Measurements from ENCODE around the gene PLCD4. TPM values are rescaled to one million over a fixed set of nuclear protein-coding genes. Genes with fewer than 3 reads are reported as not detected.

PLCD4 gene
- total RNA-seq, 1 experiment from 2014 or later: 0.32 TPM

DNA sequence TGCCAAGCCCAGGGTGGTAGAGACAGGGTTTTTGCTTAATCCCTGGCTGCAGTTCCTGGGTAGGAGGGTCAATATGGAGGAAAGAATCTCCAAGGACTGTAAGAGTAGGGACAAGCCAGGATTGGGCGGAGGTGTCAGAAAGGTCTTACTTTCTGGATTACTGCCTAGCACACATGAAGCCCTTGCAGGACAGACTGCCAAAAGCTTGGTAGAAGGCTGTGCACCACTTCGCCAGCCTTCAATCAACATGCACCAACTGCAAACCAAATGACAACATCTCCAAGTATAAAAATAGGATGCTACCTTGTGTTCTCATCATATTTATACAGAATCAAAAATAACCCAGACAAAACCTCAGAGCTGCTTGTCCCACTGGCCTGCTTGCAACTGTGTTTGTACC, 48.1 kb downstream of the PLCD4 start:
- DNase-seq (ENCODE audit: low read depth, low spot score): no peak
- in situ Hi-C loops (cut with HindIII; ENCODE audit: low pct_unique_long_range_greater_than_20kb, low sequenced_read_pairs): no loop called here

DNA sequence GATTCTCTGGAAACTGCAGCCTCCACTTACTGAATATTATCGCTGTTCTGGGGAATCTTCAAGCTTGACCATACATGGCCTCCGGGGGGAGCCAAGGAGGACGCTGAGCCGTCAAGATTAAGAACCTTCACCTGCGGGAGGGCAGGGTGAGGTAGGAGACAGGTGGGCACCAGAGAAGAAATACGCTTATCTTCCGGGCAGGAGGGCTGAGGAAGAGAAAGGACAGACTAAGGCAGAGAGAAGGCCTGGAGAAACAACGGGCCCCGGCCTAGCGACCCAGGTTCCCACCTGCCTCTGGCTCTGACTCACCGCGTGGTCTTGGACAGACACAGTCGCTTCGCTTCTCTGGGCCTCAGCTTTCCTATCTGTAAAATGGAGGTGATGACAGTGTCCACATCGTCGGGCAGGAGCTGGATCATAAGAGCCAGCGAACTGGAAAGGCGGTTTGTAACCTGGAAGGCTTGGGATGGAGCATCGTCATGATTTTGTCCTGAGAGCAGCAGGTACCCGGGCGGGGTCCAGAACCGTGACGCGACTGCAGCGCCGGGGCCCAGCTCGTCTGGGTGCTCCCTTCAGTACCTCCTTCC, 51.1 kb downstream of the PLCD4 start:
- in situ Hi-C loops (cut with HindIII; ENCODE audit: low pct_unique_long_range_greater_than_20kb, low sequenced_read_pairs): no loop called here
- peak; percentile 55 for DNase-seq (ENCODE audit: low read depth, low spot score)

DNA sequence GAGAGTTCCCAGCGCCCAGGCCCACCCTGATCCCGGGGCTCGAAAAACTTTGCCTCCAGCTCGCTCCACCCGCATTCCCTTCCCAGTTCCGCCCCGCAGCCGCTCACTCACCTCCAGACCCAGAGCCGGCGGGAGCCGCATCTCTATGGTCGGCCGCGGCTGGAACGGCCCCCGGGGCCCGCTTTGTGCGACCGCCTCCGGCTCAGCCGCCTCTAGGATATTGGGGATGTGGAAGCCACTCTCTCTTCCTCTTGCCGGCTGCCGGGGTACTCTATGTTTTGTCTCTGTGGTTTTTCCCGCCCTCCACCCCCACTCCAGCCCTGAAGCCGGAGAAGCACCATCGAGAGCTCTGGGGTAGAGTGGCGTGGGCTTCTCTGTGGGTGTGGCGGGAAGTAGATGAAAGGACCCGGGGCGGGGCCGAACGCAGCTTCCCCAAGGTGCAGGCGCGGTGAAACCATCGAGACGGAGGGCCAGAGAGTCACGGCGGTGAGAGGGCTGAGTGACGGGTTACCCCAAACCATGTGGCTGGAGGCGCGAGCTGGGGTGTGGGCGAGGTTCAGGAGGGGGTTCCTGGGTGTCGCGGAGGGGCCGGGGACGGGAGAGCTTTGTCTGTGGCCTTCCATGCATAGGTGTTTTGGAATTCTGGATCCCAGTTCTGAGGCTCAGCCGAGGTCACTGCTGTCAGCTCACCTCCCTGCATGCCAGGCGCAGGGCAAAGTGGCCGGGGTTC, 51.7 kb downstream of the PLCD4 start, which contains the start of the genes BCS1L and ZNF142:
Gene BCS1L, plus strand, starts transcription at position 426 of the 730 bp plus-strand sequence. CDS start 1,305 bp downstream, outside the sequence.
Gene ZNF142, minus strand, starts transcription at position 366 of the 730 bp plus-strand sequence. CDS start 3,194 bp downstream, outside the sequence.
- DNase-seq (ENCODE audit: low read depth, low spot score): peak; percentile 85
- in situ Hi-C loops (cut with HindIII; ENCODE audit: low pct_unique_long_range_greater_than_20kb, low sequenced_read_pairs): no loop called here

DNA sequence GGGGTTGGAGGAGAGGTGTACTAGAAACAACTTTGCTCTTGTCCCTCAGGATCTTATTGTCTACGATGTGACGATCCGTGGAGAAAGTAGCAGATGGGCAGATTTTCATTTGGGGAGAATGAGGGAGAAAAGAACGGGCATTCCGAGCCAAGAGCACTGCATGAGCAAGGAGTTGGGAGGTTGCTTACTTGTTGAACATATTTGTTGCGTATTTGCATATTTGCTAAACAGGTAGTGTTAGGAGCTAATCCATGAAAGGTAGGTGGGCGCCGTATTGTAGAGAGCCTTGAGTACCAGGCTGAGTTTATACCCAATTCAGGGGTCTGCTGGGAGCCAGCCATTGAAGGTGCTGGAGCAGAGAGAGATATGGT, 52.3 kb downstream of the PLCD4 start:
- no peak for DNase-seq (ENCODE audit: low read depth, low spot score)
- in situ Hi-C loops (cut with HindIII; ENCODE audit: low pct_unique_long_range_greater_than_20kb, low sequenced_read_pairs): no loop called here

DNA sequence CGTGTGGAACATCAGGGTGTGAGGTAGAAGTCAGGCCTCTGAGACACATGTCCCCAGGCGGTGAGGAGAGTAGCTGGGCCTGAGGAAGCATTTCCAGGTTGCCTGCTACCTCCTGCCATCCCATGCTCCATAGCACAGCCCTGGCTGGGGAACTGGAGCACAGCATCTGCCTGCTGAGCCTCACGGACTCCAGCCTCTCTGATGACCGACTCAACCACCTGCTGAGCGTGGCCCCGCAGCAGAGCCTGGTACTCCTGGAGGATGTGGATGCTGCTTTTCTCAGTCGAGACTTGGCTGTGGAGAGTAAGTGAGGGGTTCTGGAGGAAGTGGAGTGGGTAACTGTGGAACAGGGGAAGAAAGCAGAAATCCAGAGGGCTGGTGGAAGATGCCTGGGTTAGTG, 54.7 kb downstream of the PLCD4 start:
- in situ Hi-C loops (cut with HindIII; ENCODE audit: low pct_unique_long_range_greater_than_20kb, low sequenced_read_pairs): no loop called here
- DNase-seq (ENCODE audit: low read depth, low spot score): no peak

DNA sequence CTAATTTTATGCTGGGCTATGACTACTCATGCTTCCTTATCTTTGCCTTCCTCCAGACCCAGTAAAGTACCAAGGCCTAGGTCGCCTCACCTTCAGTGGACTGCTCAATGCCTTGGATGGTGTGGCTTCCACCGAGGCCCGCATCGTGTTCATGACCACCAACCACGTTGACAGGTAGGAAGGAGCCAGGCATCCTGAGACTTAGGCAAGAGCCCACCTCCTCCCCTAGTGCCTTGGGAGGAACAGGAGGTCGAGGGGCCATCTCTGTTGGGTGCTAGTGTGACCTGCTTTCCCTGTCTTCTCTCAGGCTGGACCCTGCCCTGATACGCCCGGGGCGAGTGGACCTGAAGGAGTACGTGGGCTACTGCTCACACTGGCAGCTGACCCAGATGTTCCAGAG, 55.1 kb downstream of the PLCD4 start:
- in situ Hi-C loops (cut with HindIII; ENCODE audit: low pct_unique_long_range_greater_than_20kb, low sequenced_read_pairs): no loop called here
- no peak for DNase-seq (ENCODE audit: low read depth, low spot score)

DNA sequence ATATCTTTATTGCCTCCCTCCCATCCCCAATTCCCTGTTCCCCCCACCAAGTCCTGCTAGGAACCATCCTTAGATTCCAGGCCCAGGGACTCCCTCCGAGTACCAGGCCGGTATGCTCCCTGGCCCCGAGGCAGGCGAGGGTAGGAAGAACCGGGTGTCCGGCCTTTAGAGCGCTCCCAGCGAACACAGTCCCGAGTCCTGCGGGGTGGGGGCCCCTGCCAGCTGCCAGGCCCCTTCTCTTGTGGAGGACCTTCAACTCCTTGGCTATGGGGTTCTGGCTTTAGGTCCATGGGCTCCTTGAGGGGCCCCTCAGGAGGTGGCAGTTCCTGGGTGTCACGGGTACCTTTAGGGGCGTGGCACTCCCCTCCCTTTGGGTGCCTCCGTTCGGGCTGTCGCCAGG, 56.2 kb downstream of the PLCD4 start:
- in situ Hi-C loops (cut with HindIII; ENCODE audit: low pct_unique_long_range_greater_than_20kb, low sequenced_read_pairs): no loop called here
- DNase-seq (ENCODE audit: low read depth, low spot score): no peak

DNA sequence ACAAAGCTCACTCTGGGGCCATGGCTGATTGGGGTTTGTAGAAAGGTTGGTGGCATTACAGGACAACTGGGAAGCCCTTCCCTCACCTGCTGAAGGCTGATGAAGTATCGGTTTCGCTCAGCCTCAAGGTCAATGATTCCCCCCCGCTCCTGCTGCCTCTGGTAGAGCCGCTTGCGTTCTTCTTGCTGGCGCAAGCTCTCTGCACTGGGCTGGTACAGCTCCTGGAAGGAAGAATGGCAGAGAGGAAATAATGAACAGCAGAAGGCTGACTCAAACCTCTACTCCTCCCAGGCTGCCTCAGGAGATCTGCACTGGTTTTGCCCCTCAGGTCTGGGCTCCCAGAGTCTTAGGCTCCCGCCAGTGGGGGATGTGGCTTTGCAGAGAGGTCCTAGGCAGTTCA, 57.0 kb downstream of the PLCD4 start:
- DNase-seq (ENCODE audit: low read depth, low spot score): no peak
- in situ Hi-C loops (cut with HindIII; ENCODE audit: low pct_unique_long_range_greater_than_20kb, low sequenced_read_pairs): no loop called here

DNA sequence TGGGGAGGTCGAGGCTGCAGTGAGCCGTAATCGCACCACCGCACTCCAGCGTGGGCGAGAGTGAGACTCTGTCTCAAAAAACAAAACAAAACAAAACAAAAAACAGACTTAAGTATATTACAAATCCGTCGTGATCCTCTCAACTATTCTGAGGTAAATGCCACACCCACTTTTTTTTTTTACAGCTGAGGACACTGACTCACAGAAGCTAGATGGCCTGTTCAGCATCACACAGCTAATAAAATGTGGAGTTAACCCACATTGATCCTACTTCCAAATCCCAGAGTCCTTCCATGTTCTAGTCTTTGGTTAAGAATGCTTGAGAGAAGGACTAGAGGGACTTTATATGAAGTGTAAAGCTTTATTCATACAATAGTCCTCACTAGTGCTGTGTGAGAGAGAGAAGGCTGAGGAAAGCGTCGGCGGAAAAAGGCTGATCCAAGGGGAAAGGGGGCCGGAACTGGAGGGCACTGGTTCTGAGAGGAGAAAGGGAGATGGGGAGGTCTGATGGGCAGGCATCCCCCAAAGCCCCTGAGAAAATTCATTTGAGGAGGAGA, 63.5 kb downstream of the PLCD4 start:
- peak; percentile 10 for DNase-seq (ENCODE audit: low read depth, low spot score)
- in situ Hi-C loops (cut with HindIII; ENCODE audit: low pct_unique_long_range_greater_than_20kb, low sequenced_read_pairs): no loop called here

DNA sequence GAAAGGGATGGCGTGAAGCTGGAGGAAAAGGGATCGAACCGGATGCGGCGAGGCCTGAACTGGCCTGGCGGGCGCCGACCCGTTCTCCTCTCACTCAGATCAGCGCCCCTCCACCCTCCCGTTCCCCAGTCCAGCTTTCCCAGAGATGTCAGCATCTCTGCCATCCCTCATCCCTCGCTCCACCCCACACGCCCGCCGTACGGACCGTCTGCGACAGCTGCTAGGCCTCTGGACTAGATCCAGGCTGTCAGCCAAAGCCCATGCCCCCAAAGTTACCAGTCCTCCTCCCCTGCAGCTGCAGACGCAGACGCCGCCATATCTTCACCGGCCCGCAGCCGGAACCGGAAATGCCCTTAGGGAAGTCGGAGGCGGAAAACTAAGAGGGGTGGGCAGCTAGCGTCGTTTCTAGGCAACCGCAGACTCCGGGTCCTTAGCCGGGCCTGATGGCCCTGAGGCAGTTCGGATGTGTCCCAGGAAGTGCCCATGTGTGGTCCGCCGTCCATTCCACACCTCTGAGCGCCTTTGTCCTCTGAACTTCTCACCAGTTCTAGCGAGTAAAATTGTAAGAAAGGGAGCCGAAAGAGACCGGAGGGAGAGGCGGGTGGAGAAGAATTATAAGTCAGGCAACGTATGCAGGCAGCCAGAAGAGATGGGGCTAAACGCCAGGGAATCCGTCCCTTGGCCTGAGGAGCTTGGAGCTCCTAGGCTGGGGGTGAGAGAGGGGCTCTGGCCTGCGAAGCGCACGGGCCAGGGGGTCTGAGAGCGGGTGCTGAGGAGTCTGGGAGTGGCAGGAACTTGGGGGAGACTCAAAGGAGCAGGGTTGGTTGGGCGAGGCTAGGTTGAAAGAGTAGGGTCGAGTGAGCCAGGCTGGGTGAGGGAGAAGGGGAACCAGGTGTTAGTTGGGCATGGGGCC, 64.2 kb downstream of the PLCD4 start, which contains the start of the genes RNF25 and STK36:
Gene RNF25, minus strand, starts transcription at position 349 of the 913 bp plus-strand sequence. Its CDS starts 32 bp downstream, at position 317.
Gene STK36, plus strand, starts transcription at position 433 of the 913 bp plus-strand sequence. CDS start 744 bp downstream, outside the sequence.
- in situ Hi-C loops (cut with HindIII; ENCODE audit: low pct_unique_long_range_greater_than_20kb, low sequenced_read_pairs): no loop called here

DNA sequence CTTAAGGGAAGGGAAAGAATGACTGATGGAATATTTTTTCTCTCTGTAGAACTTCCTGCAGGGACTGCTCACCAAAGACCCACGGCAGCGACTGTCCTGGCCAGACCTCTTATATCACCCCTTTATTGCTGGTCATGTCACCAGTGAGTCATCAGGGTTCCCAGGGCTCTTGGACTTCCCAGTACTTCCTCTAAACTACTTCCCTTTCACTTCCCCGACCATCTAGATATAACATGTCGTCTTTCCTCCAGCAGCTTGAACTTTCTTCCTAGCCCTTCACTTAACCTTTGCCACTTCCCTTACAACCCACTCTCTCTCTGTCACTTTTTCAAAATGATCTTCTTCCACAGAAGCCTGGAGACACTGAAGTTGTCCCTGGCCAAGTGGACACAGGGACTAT, 71.4 kb downstream of the PLCD4 start:
- no peak for DNase-seq (ENCODE audit: low read depth, low spot score)
- in situ Hi-C loops (cut with HindIII; ENCODE audit: low pct_unique_long_range_greater_than_20kb, low sequenced_read_pairs): no loop called here

More for the DNA sequence above, 64.2 kb downstream of the PLCD4 start, which contains the start of the genes RNF25 and STK36:
- DNase-seq (ENCODE audit: low read depth, low spot score): peak; percentile 90

DNA sequence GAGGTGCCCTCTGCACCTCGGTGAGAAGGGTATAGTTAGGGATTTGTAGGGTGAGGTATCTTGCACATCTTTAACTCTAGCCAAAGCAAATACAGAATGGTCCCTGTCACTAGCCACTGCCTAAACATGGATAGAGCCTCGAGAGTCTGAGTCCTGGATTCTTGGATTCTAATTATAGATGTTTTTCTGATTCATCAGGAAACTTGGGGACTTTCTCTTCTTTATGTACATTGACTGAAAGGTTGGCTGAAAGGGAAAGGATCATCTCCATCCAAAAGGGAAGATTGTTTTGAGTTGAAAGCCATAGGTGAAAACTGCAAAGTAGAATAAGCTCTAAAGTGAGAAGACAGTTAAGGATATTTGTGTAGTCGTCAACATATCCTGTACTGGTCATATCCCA, 72.4 kb downstream of the PLCD4 start:
- no peak for DNase-seq (ENCODE audit: low read depth, low spot score)
- in situ Hi-C loops (cut with HindIII; ENCODE audit: low pct_unique_long_range_greater_than_20kb, low sequenced_read_pairs): no loop called here

Small RNA genes within 50 kb of the gene (small RNA-seq; reads per million reads assigned to genes)
- gene RNU6-136P: 0 reads per million in 2 experiments

Other genes with a start within 250 kb of the PLCD4 start
- 0.11 TPM in 1 of 2 replicates, not detected in the other for gene SLC11A1, start 225.6 kb upstream of the PLCD4 start, total RNA-seq (2014; rRNA removed; shearing (Covaris generic))
- 26.9 and 29.6 TPM in 2 replicates for gene CTDSP1, start 208.0 kb upstream of the PLCD4 start, total RNA-seq (2014; rRNA removed; shearing (Covaris generic))
- 0.05 and 0.11 TPM in 2 replicates for gene VIL1, start 188.8 kb upstream of the PLCD4 start, total RNA-seq (2014; rRNA removed; shearing (Covaris generic))
- 6.0 and 7.4 TPM in 2 replicates for gene USP37, start 39.5 kb upstream of the PLCD4 start, total RNA-seq (2014; rRNA removed; shearing (Covaris generic))
- gene CNOT9, start 39.1 kb upstream of the PLCD4 start, total RNA-seq (2014; rRNA removed; shearing (Covaris generic)): 66.4 and 68.3 TPM in 2 replicates
- gene ZNF142, start 51.7 kb downstream of the PLCD4 start, total RNA-seq (2014; rRNA removed; shearing (Covaris generic)): 4.7 and 6.3 TPM in 2 replicates
- gene BCS1L, start 51.8 kb downstream of the PLCD4 start, total RNA-seq (2014; rRNA removed; shearing (Covaris generic)): 26.8 and 28.1 TPM in 2 replicates
- 32.1 and 42.0 TPM in 2 replicates for gene RNF25, start 64.1 kb downstream of the PLCD4 start, total RNA-seq (2014; rRNA removed; shearing (Covaris generic))
- gene STK36, start 64.2 kb downstream of the PLCD4 start, total RNA-seq (2014; rRNA removed; shearing (Covaris generic)): 11.3 and 12.6 TPM in 2 replicates
- gene TTLL4, start 102.9 kb downstream of the PLCD4 start, total RNA-seq (2014; rRNA removed; shearing (Covaris generic)): 32.3 and 41.4 TPM in 2 replicates
- 57.1 and 61.8 TPM in 2 replicates for gene CYP27A1, start 174.2 kb downstream of the PLCD4 start, total RNA-seq (2014; rRNA removed; shearing (Covaris generic))
- not detected in 2 replicates for gene PRKAG3, start 223.9 kb downstream of the PLCD4 start, total RNA-seq (2014; rRNA removed; shearing (Covaris generic))